Tibial artery (tissue), 4 donors: ENCODE results near the gene COL25A1.

ENCODE experiments used
- DNase-seq, 2 donors: peaks; one replicate each; pipeline ENCODE4 v3.0.0-alpha.2; 2019
- H3K27ac ChIP-seq, 2 donors: fragments of 200-600 bp; sonication (generic) in 1 of 2; 1 replicate in 1 of 2; 2 replicates in 1 of 2; pipeline ENCODE4 v1.5.1; 2018 to 2019; ENCODE audit warnings: mild to moderate bottlenecking in 1 of 2
- H3K27me3 ChIP-seq, 2 donors: fragments of 200-600 bp; sonication (generic) in 1 of 2; one replicate each; pipeline versions ENCODE4 v1.5.1 to v1.6.0; 2016 to 2019
- H3K36me3 ChIP-seq, 3 donors: fragments of 200-600 bp; sonication (generic) in 2 of 3; one replicate each; pipeline ENCODE4 v1.5.1; 2016 to 2019; ENCODE audit warnings: mild to moderate bottlenecking in 2 of 3
- H3K4me1 ChIP-seq, 4 donors: fragments of 200-600 bp; sonication (generic) in 2 of 4; 1 replicate in 3 of 4; 2 replicates in 1 of 4; pipeline ENCODE4 v1.5.1; 2016 to 2019
- H3K4me3 ChIP-seq, 2 donors: fragments of 200-600 bp; sonication (generic) in 1 of 2; 1 replicate in 1 of 2; 2 replicates in 1 of 2; pipeline ENCODE4 v1.5.1; 2018 to 2019; ENCODE audit warnings: mild to moderate bottlenecking in 2 of 2
- H3K9me3 ChIP-seq, 3 donors: fragments of 200-600 bp; sonication (generic) in 1 of 3; one replicate each; pipeline ENCODE4 v1.5.1; 2016 to 2019
- CTCF ChIP-seq, 2 experiments: fragments of 200-600 bp in 1 of 2; fragments of 450-650 bp in 1 of 2; IDR thresholded peaks; one replicate each; pipeline ENCODE4 v1.5.1; 2017 to 2019; ENCODE audit warnings: antibody characterized with exemption in 2 of 2, mild to moderate bottlenecking in 1 of 2, moderate library complexity in 1 of 2
- intact Hi-C: fragments of 100-400 bp; cut with DNase I; formaldehyde crosslinking; loops from one replicate; pipeline ENCODE4 v1.15.0; 2023; ENCODE audit warnings: low total_unique reads

Gene COL25A1

GRCh38 chr4:108825737-108826136 lies 476.7 kb downstream of the COL25A1 start:
- Histone ChIP-seq H3K27ac (no peak overlapping the region), H3K4me3 (no peak overlapping the region), H3K36me3 (no peaks in the 10 kb centered on the region), H3K9me3 (no peaks in the 10 kb centered on the region), H3K4me1 (peaks cover 0 to 2% (median 0%) of the 10 kb centered on the region in 4 donors), H3K27me3 (no peaks in the 10 kb centered on the region)
- DNase-seq = no peak
- intact Hi-C loops = no loop called here
- no peak for TF ChIP-seq CTCF (IDR thresholded peaks at IDR 0.05)

GRCh38 chr4:108821351-108821930 lies 481.0 kb downstream of the COL25A1 start:
- Histone ChIP-seq H3K4me3 (no peak overlapping the region), H3K36me3 (no peaks in the 10 kb centered on the region), H3K27me3 (no peaks in the 10 kb centered on the region), H3K9me3 (no peaks in the 10 kb centered on the region), H3K27ac (no peak overlapping the region), H3K4me1 (no peaks in the 10 kb centered on the region)
- no peak for DNase-seq
- intact Hi-C loops = no loop called here
- no peak for TF ChIP-seq CTCF (IDR thresholded peaks at IDR 0.05)

GRCh38 chr4:108820492-108821350 lies 481.7 kb downstream of the COL25A1 start:
- Histone ChIP-seq H3K36me3 (no peaks in the 10 kb centered on the region), H3K4me1 (no peaks in the 10 kb centered on the region), H3K27me3 (no peaks in the 10 kb centered on the region), H3K27ac (no peak overlapping the region), H3K9me3 (no peaks in the 10 kb centered on the region), H3K4me3 (no peak overlapping the region)
- intact Hi-C loops = no loop called here
- no peak for TF ChIP-seq CTCF (IDR thresholded peaks at IDR 0.05)
- no peak for DNase-seq

GRCh38 chr4:108814326-108814725 lies 488.1 kb downstream of the COL25A1 start:
- no peak for DNase-seq
- Histone ChIP-seq H3K27me3 (no peaks in the 10 kb centered on the region), H3K9me3 (no peaks in the 10 kb centered on the region), H3K4me1 (no peaks in the 10 kb centered on the region), H3K27ac (no peak overlapping the region), H3K4me3 (no peak overlapping the region), H3K36me3 (no peaks in the 10 kb centered on the region)
- no peak for TF ChIP-seq CTCF (IDR thresholded peaks at IDR 0.05)
- intact Hi-C loops = no loop called here

- TF ChIP-seq CTCF (IDR thresholded peaks at IDR 0.05) = no peak
- no peaks in the 10 kb centered on the region for H3K36me3 ChIP-seq
- DNase-seq = no peak
- intact Hi-C loops = no loop called here
- H3K4me3 ChIP-seq = no peak overlapping the region
- H3K4me1 ChIP-seq = no peaks in the 10 kb centered on the region
- H3K27me3 ChIP-seq = no peaks in the 10 kb centered on the region
- H3K27ac ChIP-seq = no peak overlapping the region
- no peaks in the 10 kb centered on the region for H3K9me3 ChIP-seq
Measured at GRCh38 chr4:108813261-108813660, 489.2 kb downstream of the COL25A1 start.
